SK-N-SH (cell line): Measurements from ENCODE around the gene LRRC8C. TPM values are rescaled to one million over a fixed set of nuclear protein-coding genes. Genes with fewer than 3 reads are reported as not detected.

ENCODE experiments used
- CTCF ChIA-PET: fragments of 300-600, 350-600 bp; formaldehyde crosslinking; extraction: SDS; loops from one replicate; lab custom pipeline; 2021; lab: Yijun Ruan, JAX
- POLR2A ChIA-PET: fragments of 350-600 bp; sonication (Branson Sonifier 250); formaldehyde crosslinking; extraction: SDS; loops from one replicate; lab custom pipeline; 2020; ENCODE audit warnings: antibody characterized with exemption, inconsistent platforms; lab: Yijun Ruan, JAX
- DNase-seq: peaks from one replicate; pipeline ENCODE4 v3.0.0; 2012
- H2AFZ ChIP-seq: fragments of 200-600 bp; sonication (generic); 2 replicates; pipeline ENCODE4 v1.8.1; 2016; ENCODE audit warnings: antibody characterized with exemption, mild to moderate bottlenecking, low read depth
- H3F3A ChIP-seq: fragments of 200-600 bp; sonication (generic); replicated peaks from 2 replicates; pipeline ENCODE3; 2016; ENCODE audit warnings: antibody characterized with exemption, mild to moderate bottlenecking; ENCODE audit not compliant: insufficient read depth
- H3K27ac ChIP-seq, 2 experiments: fragments of 200-500 bp in 1 of 2; fragments of 200-600 bp in 1 of 2; sonication (Bioruptor generic) in 1 of 2; sonication (generic), shearing (Covaris generic) in 1 of 2; 2 replicates each; pipeline versions ENCODE4 v1.5.1 to v1.6.1; 2014 to 2016; ENCODE audit warnings: low read depth in 2 of 2, inconsistent platforms in 1 of 2, low read length in 1 of 2, mild to moderate bottlenecking in 1 of 2, mixed read lengths in 1 of 2
- H3K27me3 ChIP-seq: fragments of 200-600 bp; sonication (generic), shearing (Covaris generic); 2 replicates; pipeline ENCODE4 v1.6.1; 2016; ENCODE audit warnings: mixed run types; ENCODE audit not compliant: insufficient read depth
- H3K36me3 ChIP-seq, 2 experiments: fragments of 200-500 bp in 1 of 2; fragments of 200-600 bp in 1 of 2; sonication (Bioruptor generic) in 1 of 2; sonication (generic) in 1 of 2; replicated peaks in 1 of 2; 2 replicates each; pipeline versions ENCODE3 to v1.5.1; 2014 to 2016; ENCODE audit warnings: low read length in 1 of 2, mild to moderate bottlenecking in 1 of 2; ENCODE audit not compliant: insufficient read depth in 2 of 2, control insufficient read depth in 1 of 2
- H3K4me1 ChIP-seq, 2 experiments: fragments of 200-500 bp in 1 of 2; fragments of 200-600 bp in 1 of 2; sonication (Bioruptor generic) in 1 of 2; sonication (generic), shearing (Covaris generic) in 1 of 2; 2 replicates each; pipeline versions ENCODE4 v1.5.1 to v1.6.1; 2014 to 2016; ENCODE audit warnings: low read depth in 1 of 2, low read length in 1 of 2, mixed run types in 1 of 2; ENCODE audit not compliant: insufficient read depth in 2 of 2, control insufficient read depth in 1 of 2
- H3K4me2 ChIP-seq: fragments of 200-600 bp; sonication (generic), shearing (Covaris generic); 2 replicates; pipeline ENCODE4 v1.6.1; 2017; ENCODE audit warnings: mixed run types
- H3K4me3 ChIP-seq, 2 experiments: fragments of 200-500 bp in 1 of 2; fragments of 200-600 bp in 1 of 2; sonication (Bioruptor generic) in 1 of 2; sonication (generic), shearing (Covaris generic) in 1 of 2; 2 replicates each; pipeline versions ENCODE4 v1.5.1 to v1.8.1; 2014 to 2016; ENCODE audit warnings: low read depth in 2 of 2, inconsistent platforms in 1 of 2, low read length in 1 of 2, mild to moderate bottlenecking in 1 of 2, mixed read lengths in 1 of 2, moderate library complexity in 1 of 2
- H3K79me2 ChIP-seq: fragments of 200-600 bp; sonication (generic); 2 replicates; pipeline ENCODE4 v1.8.1; 2017; ENCODE audit warnings: mild to moderate bottlenecking; ENCODE audit not compliant: insufficient read depth
- H3K9ac ChIP-seq: fragments of 200-600 bp; sonication (generic); 2 replicates; pipeline ENCODE4 v1.6.1; 2017; ENCODE audit warnings: mixed run types
- H3K9me2 ChIP-seq: fragments of 200-600 bp; sonication (generic); 2 replicates; pipeline ENCODE4 v1.6.1; 2017; ENCODE audit warnings: mixed run types
- H3K9me3 ChIP-seq: fragments of 200-600 bp; sonication (generic); 2 replicates; pipeline ENCODE4 v1.6.1; 2017; ENCODE audit warnings: mixed run types, mild to moderate bottlenecking, moderate library complexity
- H4K20me1 ChIP-seq: fragments of 200-600 bp; sonication (generic); 2 replicates; pipeline ENCODE4 v1.6.1; 2017; ENCODE audit warnings: mild to moderate bottlenecking, mixed run types; ENCODE audit not compliant: insufficient read depth
- CHD2 ChIP-seq: fragments of 150-350 bp; IDR thresholded peaks from 2 replicates; pipeline ENCODE4 v1.6.1; 2018; ENCODE audit warnings: low read length; ENCODE audit not compliant: partially characterized antibody
- EP300 ChIP-seq, 2 experiments: IDR thresholded peaks; 2 replicates each; pipeline versions ENCODE4 v1.4.0 to v1.6.1; 2012; ENCODE audit warnings: borderline replicate concordance in 1 of 2, low read depth in 1 of 2, low read length in 1 of 2
- GATA2 ChIP-seq: sonication (generic); formaldehyde crosslinking; IDR thresholded peaks from 2 replicates; pipeline ENCODE4 v1.5.0; 2020; ENCODE audit warnings: mild to moderate bottlenecking, missing genetic modification reagents
- MXI1 ChIP-seq: IDR thresholded peaks from 2 replicates; pipeline ENCODE4 v1.6.1; 2012; ENCODE audit warnings: mild to moderate bottlenecking, low read depth, low read length, improper control_type of control experiment
- NRF1 ChIP-seq: IDR thresholded peaks from 2 replicates; pipeline ENCODE4 v1.6.1; 2012; ENCODE audit warnings: low read depth, mild to moderate bottlenecking, low read length
- RCOR1 ChIP-seq: fragments of 150-350 bp; IDR thresholded peaks from 2 replicates; pipeline ENCODE4 v1.6.1; 2017; ENCODE audit warnings: antibody characterized with exemption, low read length
- SIN3A ChIP-seq: IDR thresholded peaks from 2 replicates; pipeline ENCODE4 v1.6.1; 2012; ENCODE audit warnings: low read depth, mild to moderate bottlenecking, low read length, moderate library complexity, borderline replicate concordance
- SMC3 ChIP-seq: IDR thresholded peaks from 2 replicates; pipeline ENCODE4 v1.6.1; 2012; ENCODE audit warnings: low read depth, low read length, improper control_type of control experiment
- WGBS: methylation state at CpG from one replicate; pipeline ENCODE4 v1.1.6; 2017; ENCODE audit warnings: low lambda C conversion rate; 5-methylcytosine and 5-hydroxymethylcytosine counted together
- polyA plus RNA-seq, 3 experiments: library from polyadenylated mRNA; depleted of rRNA; stranded (reverse); fragments of >200 nt; gene quantifications; 2 replicates each; pipeline ENCODE4 v1.2.3, GENCODE V29; 2012
- TF ChIP-seq, protein P1 (sequence below): fragments of 200-600 bp; sonication (generic); IDR thresholded peaks from 2 replicates; pipeline ENCODE4 v1.6.1; 2017; ENCODE audit warnings: antibody characterized with exemption, mild to moderate bottlenecking, moderate library complexity
- TF ChIP-seq, protein P2 (sequence below): IDR thresholded peaks from 2 replicates; pipeline ENCODE4 v1.4.0; 2012; ENCODE audit warnings: low read depth, borderline replicate concordance

LRRC8C gene
- polyA plus RNA-seq, 1 of the 3 experiments (the other 2 are of a cell fraction) = 4.2 TPM

DNA sequence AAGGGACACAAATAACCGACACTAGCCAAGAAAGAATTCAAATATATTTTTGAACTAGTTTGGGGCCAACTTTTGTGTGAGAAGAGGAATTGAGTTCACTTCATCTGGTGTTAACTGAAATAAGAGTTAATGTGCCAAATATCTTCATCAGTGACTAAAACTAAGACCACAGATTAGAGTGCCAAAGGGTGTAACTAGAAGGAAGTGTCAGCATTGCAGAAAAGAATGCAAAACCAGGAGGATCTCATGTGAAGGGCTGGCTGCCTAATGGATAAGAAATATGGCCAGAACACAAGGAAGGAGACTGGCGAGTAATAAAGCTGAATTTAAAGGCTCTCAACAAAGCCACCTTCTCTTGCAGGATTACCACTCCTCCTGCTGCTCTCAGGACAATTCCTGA lies 126.1 kb downstream of the LRRC8C start (continued):
- TF ChIP-seq, protein P1, sequence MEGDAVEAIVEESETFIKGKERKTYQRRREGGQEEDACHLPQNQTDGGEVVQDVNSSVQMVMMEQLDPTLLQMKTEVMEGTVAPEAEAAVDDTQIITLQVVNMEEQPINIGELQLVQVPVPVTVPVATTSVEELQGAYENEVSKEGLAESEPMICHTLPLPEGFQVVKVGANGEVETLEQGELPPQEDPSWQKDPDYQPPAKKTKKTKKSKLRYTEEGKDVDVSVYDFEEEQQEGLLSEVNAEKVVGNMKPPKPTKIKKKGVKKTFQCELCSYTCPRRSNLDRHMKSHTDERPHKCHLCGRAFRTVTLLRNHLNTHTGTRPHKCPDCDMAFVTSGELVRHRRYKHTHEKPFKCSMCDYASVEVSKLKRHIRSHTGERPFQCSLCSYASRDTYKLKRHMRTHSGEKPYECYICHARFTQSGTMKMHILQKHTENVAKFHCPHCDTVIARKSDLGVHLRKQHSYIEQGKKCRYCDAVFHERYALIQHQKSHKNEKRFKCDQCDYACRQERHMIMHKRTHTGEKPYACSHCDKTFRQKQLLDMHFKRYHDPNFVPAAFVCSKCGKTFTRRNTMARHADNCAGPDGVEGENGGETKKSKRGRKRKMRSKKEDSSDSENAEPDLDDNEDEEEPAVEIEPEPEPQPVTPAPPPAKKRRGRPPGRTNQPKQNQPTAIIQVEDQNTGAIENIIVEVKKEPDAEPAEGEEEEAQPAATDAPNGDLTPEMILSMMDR = no peak
- no peak for TF ChIP-seq SIN3A

DNA sequence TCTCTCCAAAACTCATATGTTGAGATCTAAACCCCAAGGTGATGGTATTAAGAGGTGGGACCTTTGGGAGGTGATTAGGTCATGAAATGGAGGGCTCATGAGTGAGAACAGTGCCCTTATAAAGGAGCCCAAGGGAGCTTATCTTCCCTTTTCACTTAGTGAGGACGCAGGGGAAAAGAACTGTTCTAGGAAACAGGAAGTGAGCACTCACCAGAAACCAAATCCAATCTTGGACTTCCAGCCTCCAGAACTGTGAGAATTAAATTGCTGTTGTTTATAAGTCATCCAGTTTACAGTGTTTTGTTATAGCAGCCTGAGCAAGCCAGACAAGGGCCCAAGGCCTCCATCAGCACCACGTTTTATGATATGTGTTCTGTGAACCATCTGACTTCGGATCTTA lies 127.6 kb downstream of the LRRC8C start:
- POLR2A ChIA-PET = no interaction called here
- H3K9ac ChIP-seq = no peak overlapping the region
- H3K79me2 ChIP-seq = no peaks in the 10 kb centered on the region
- H3K4me3 ChIP-seq = no peak overlapping the region
- no peaks in the 10 kb centered on the region for H3K27me3 ChIP-seq
- CTCF ChIA-PET = interaction anchor here (16.7 kb wide), 1 partner anchor 124 kb away, joined by 265 read pairs; the partner anchor contains the start of gene LRRC8C
- no peaks in the 10 kb centered on the region for H3F3A ChIP-seq
- DNase-seq = no peak
- peaks cover 12 to 33% of the 10 kb centered on the region in 2 experiments; a peak in 3 of 4 replicates for H3K4me1 ChIP-seq
- H2AFZ ChIP-seq = no peak overlapping the region
- WGBS = 94% methylated on average over 3 of the region's 3 CpGs
- TF ChIP-seq CHD2 (no peak), RCOR1 (no peak), SMC3 (no peak)
- TF ChIP-seq, all 33 proteins: peak for 0
- Histone ChIP-seq H3K4me2 (no peak overlapping the region), H3K9me3 (no peaks in the 10 kb centered on the region), H4K20me1 (no peaks in the 10 kb centered on the region), H3K9me2 (no peaks in the 10 kb centered on the region), H3K27ac (no peak overlapping the region), H3K36me3 (no peaks in the 10 kb centered on the region)

DNA sequence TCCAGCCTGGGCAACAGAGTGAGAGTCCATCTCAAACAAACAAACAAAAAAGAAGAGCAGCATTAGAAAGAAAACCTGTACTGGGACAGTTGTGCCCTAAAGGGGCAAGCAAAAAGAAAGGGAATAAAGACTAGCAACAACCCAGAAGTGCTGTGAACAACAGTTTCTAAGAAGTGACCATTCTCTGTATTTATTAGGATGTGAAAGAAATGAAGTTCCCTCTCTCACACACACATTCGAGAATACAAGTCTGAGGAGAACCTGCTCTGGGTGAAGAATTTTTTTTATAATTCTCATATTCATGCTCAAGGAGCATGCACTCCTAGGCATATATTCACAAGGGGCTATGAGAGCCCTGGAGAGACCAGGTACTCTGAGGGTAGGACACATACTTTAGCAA lies 128.4 kb downstream of the LRRC8C start:
- Histone ChIP-seq H3K4me3 (no peak overlapping the region), H2AFZ (no peak overlapping the region), H3K4me2 (no peak overlapping the region), H4K20me1 (no peaks in the 10 kb centered on the region), H3K9me3 (no peaks in the 10 kb centered on the region), H3K27ac (no peak overlapping the region), H3K9ac (no peak overlapping the region), H3K27me3 (no peaks in the 10 kb centered on the region), H3K4me1 (peaks cover 12 to 33% of the 10 kb centered on the region in 2 experiments; a peak in 3 of 4 replicates), H3K9me2 (no peaks in the 10 kb centered on the region), H3K36me3 (no peaks in the 10 kb centered on the region), H3K79me2 (no peaks in the 10 kb centered on the region)
- no peak for DNase-seq
- ChIA-PET POLR2A (no interaction called here), CTCF (interaction anchor here (1.0 to 16.7 kb wide), 8 partner anchors 8 to 276 kb away, joined by 3 to 265 read pairs (median 23); partner anchors contain the start of gene LRRC8C)
- TF ChIP-seq MXI1 (no peak), SIN3A (no peak), NRF1 (no peak), EP300 (IDR thresholded peaks at IDR 0.05; ENCODE audit: borderline replicate concordance in 1 of 2, low read depth in 1 of 2, low read length in 1 of 2) (no peak), GATA2 (CRISPR knock-in tag) (no peak)
- TF ChIP-seq, protein P2, sequence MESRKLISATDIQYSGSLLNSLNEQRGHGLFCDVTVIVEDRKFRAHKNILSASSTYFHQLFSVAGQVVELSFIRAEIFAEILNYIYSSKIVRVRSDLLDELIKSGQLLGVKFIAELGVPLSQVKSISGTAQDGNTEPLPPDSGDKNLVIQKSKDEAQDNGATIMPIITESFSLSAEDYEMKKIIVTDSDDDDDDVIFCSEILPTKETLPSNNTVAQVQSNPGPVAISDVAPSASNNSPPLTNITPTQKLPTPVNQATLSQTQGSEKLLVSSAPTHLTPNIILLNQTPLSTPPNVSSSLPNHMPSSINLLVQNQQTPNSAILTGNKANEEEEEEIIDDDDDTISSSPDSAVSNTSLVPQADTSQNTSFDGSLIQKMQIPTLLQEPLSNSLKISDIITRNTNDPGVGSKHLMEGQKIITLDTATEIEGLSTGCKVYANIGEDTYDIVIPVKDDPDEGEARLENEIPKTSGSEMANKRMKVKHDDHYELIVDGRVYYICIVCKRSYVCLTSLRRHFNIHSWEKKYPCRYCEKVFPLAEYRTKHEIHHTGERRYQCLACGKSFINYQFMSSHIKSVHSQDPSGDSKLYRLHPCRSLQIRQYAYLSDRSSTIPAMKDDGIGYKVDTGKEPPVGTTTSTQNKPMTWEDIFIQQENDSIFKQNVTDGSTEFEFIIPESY = no peak
- TF ChIP-seq, all 33 proteins: peak for 0
- no peaks in the 10 kb centered on the region for H3F3A ChIP-seq
- WGBS = 78% methylated on average over 1 of the region's 1 CpG
